Ectodermal cell (in vitro differentiated cells): Measurements from ENCODE around the gene SPG7.
"Not testable (repeated sequence)": the region's sequence is repeated elsewhere in the genome, so short reads cannot be mapped to it uniquely, and the experiment has no call there.

ENCODE experiments used
- H3K27ac ChIP-seq: 2 replicates; pipeline ENCODE4 v1.7.0; 2013; ENCODE audit warnings: mild to moderate bottlenecking, low read depth, low read length; ENCODE audit not compliant: insufficient read depth, poor library complexity, severe bottlenecking
- H3K27me3 ChIP-seq: 2 replicates; pipeline ENCODE4 v1.7.0; 2013; ENCODE audit warnings: mild to moderate bottlenecking, low read length; ENCODE audit not compliant: insufficient read depth, control insufficient read depth, poor library complexity, severe bottlenecking
- H3K36me3 ChIP-seq: one replicate; pipeline ENCODE4 v1.7.0; 2013; ENCODE audit warnings: low read length; ENCODE audit not compliant: control insufficient read depth, insufficient read depth
- H3K4me1 ChIP-seq: one replicate; pipeline ENCODE4 v1.7.0; 2013; ENCODE audit warnings: low read length; ENCODE audit not compliant: control insufficient read depth, insufficient read depth
- H3K4me3 ChIP-seq: 2 replicates; pipeline ENCODE4 v1.7.0; 2013; ENCODE audit warnings: low read depth, low read length, control low read depth; ENCODE audit not compliant: insufficient read depth
- H3K9me3 ChIP-seq: 2 replicates; pipeline ENCODE4 v1.7.0; 2013; ENCODE audit warnings: mild to moderate bottlenecking, low read length, moderate library complexity; ENCODE audit not compliant: control insufficient read depth
- WGBS, 2 experiments: methylation state at CpG; one replicate each; pipeline ENCODE4 v1.1.7; 2013; ENCODE audit warnings: missing lambda C conversion rate in 2 of 2; 5-methylcytosine and 5-hydroxymethylcytosine counted together

The SPG7 gene

GRCh38 chr16:89587676-89588075, 79.5 kb downstream of the SPG7 start:
- not testable (repeated sequence) for H3K4me3 ChIP-seq, H3K9me3 ChIP-seq, H3K4me1 ChIP-seq, H3K27me3 ChIP-seq, H3K36me3 ChIP-seq, H3K27ac ChIP-seq
- 98 to 100% methylated on average over 4 of the region's 36 CpGs for WGBS, 2 experiments

GRCh38 chr16:89588413-89589109, 80.4 kb downstream of the SPG7 start:
- no peaks in the 10 kb centered on the region for H3K27me3 ChIP-seq
- no peak overlapping the region for H3K27ac ChIP-seq
- H3K4me3 ChIP-seq = no peak overlapping the region
- no peaks in the 10 kb centered on the region for H3K9me3 ChIP-seq
- no peaks in the 10 kb centered on the region for H3K4me1 ChIP-seq
- WGBS, 2 experiments = 95% methylated on average over 26 of the region's 26 CpGs
- no peaks in the 10 kb centered on the region for H3K36me3 ChIP-seq

- H3K9me3 ChIP-seq = no peaks in the 10 kb centered on the region
- no peak overlapping the region for H3K27ac ChIP-seq
- no peaks in the 10 kb centered on the region for H3K36me3 ChIP-seq
- no peaks in the 10 kb centered on the region for H3K27me3 ChIP-seq
- no peak overlapping the region for H3K4me3 ChIP-seq
- 93 to 95% methylated on average over 21 of the region's 21 CpGs for WGBS, 2 experiments
- no peaks in the 10 kb centered on the region for H3K4me1 ChIP-seq
These were observed 81.2 kb downstream of the SPG7 start for GRCh38 chr16:89589241-89589926.

GRCh38 chr16:89593841-89594240, 85.6 kb downstream of the SPG7 start:
- Histone ChIP-seq H3K4me1 (no peaks in the 10 kb centered on the region), H3K27ac (no peak overlapping the region), H3K4me3 (no peak overlapping the region), H3K27me3 (no peaks in the 10 kb centered on the region), H3K9me3 (no peaks in the 10 kb centered on the region), H3K36me3 (no peaks in the 10 kb centered on the region)
- 93 to 95% methylated on average over 15 of the region's 15 CpGs for WGBS, 2 experiments

- Histone ChIP-seq H3K27ac (no peak overlapping the region), H3K9me3 (no peaks in the 10 kb centered on the region), H3K27me3 (no peaks in the 10 kb centered on the region), H3K4me1 (peaks cover 4% of the 10 kb centered on the region), H3K36me3 (no peaks in the 10 kb centered on the region), H3K4me3 (no peak overlapping the region)
- WGBS, 2 experiments = 94% methylated on average over 47 of the region's 47 CpGs
These were observed 87.3 kb downstream of the SPG7 start for GRCh38 chr16:89595330-89596060.

- Histone ChIP-seq H3K27me3 (no peaks in the 10 kb centered on the region), H3K9me3 (no peaks in the 10 kb centered on the region), H3K4me1 (peaks cover 4% of the 10 kb centered on the region), H3K4me3 (no peak overlapping the region), H3K36me3 (no peaks in the 10 kb centered on the region), H3K27ac (no peak overlapping the region)
- 94 to 95% methylated on average over 25 of the region's 25 CpGs for WGBS, 2 experiments
These were observed 88.0 kb downstream of the SPG7 start for GRCh38 chr16:89596061-89596689.

- 93% methylated on average over 19 of the region's 19 CpGs for WGBS, 2 experiments
- no peaks in the 10 kb centered on the region for H3K27me3 ChIP-seq
- H3K36me3 ChIP-seq = no peaks in the 10 kb centered on the region
- H3K27ac ChIP-seq = no peak overlapping the region
- no peaks in the 10 kb centered on the region for H3K9me3 ChIP-seq
- peaks cover 8% of the 10 kb centered on the region for H3K4me1 ChIP-seq
- H3K4me3 ChIP-seq = no peak overlapping the region
These were observed 88.9 kb downstream of the SPG7 start for GRCh38 chr16:89596957-89597649.

- Histone ChIP-seq H3K27ac (no peak overlapping the region), H3K4me1 (peaks cover 19% of the 10 kb centered on the region), H3K36me3 (no peaks in the 10 kb centered on the region), H3K9me3 (no peaks in the 10 kb centered on the region), H3K4me3 (no peak overlapping the region), H3K27me3 (no peaks in the 10 kb centered on the region)
- WGBS, 2 experiments = 86 to 95% methylated on average over 5 of the region's 14 CpGs
These were observed 90.0 kb downstream of the SPG7 start for GRCh38 chr16:89598199-89598598.

GRCh38 chr16:89599451-89599858, 91.3 kb downstream of the SPG7 start:
- H3K36me3 ChIP-seq = no peaks in the 10 kb centered on the region
- H3K4me3 ChIP-seq = no peak overlapping the region
- WGBS, 2 experiments = 27 to 39% methylated on average over 8 of the region's 8 CpGs
- H3K27ac ChIP-seq = no peak overlapping the region
- H3K4me1 ChIP-seq = peaks cover 20% of the 10 kb centered on the region
- no peaks in the 10 kb centered on the region for H3K9me3 ChIP-seq
- no peaks in the 10 kb centered on the region for H3K27me3 ChIP-seq
